Measurements from ENCODE around the gene ATP6V0B. TPM values are rescaled to one million over a fixed set of nuclear protein-coding genes. Genes with fewer than 3 reads are reported as not detected.

The ATP6V0B gene
- total RNA-seq, 2 experiments from 2014 or later = 90.4 to 94.2 TPM

GRCh38 chr1:43997295-43997999 lies 22.7 kb downstream of the ATP6V0B start:
- Mint-ChIP-seq H3K4me1 (peaks cover 9% of the 10 kb centered on the region), H3K27me3 (no peaks in the 10 kb centered on the region), H3K27ac (no peak overlapping the region), H3K4me3 (no peak overlapping the region), H3K9me3 (no peaks in the 10 kb centered on the region), H3K36me3 (peaks cover 1% of the 10 kb centered on the region)
- ATAC-seq (ENCODE audit: low read depth) (no peak), DNase-seq (no peak)
- POLR2A ChIA-PET = no interaction called here

GRCh38 chr1:43998000-43998378 lies 23.2 kb downstream of the ATP6V0B start:
- ATAC-seq (ENCODE audit: low read depth) (no peak), DNase-seq (no peak)
- H3K4me3 Mint-ChIP-seq = no peak overlapping the region
- no peak overlapping the region for H3K27ac Mint-ChIP-seq
- POLR2A ChIA-PET = no interaction called here
- no peaks in the 10 kb centered on the region for H3K27me3 Mint-ChIP-seq
- no peaks in the 10 kb centered on the region for H3K9me3 Mint-ChIP-seq
- peaks cover 1% of the 10 kb centered on the region for H3K36me3 Mint-ChIP-seq
- H3K4me1 Mint-ChIP-seq = peaks cover 5% of the 10 kb centered on the region

- Mint-ChIP-seq H3K9me3 (no peaks in the 10 kb centered on the region), H3K4me1 (peaks cover 5% of the 10 kb centered on the region), H3K27me3 (no peaks in the 10 kb centered on the region), H3K27ac (no peak overlapping the region), H3K4me3 (no peak overlapping the region), H3K36me3 (peaks cover 1% of the 10 kb centered on the region)
- ATAC-seq (ENCODE audit: low read depth) (no peak), DNase-seq (no peak)
- POLR2A ChIA-PET = no interaction called here
Observed at GRCh38 chr1:43999455-43999854, 24.7 kb downstream of the ATP6V0B start.

- H3K36me3 Mint-ChIP-seq = peaks cover 1% of the 10 kb centered on the region
- no peaks in the 10 kb centered on the region for H3K9me3 Mint-ChIP-seq
Observed at GRCh38 chr1:44000122-44000665, 25.4 kb downstream of the ATP6V0B start.

GRCh38 chr1:44002165-44002564 lies 27.4 kb downstream of the ATP6V0B start:
- DNase-seq = no peak
- POLR2A ChIA-PET = no interaction called here
- Mint-ChIP-seq H3K36me3 (peaks cover 1% of the 10 kb centered on the region), H3K27me3 (no peaks in the 10 kb centered on the region), H3K27ac (no peak overlapping the region), H3K4me3 (no peak overlapping the region), H3K4me1 (peaks cover 3% of the 10 kb centered on the region), H3K9me3 (no peaks in the 10 kb centered on the region)
- no peak for ATAC-seq (ENCODE audit: low read depth)

More at GRCh38 chr1:44000122-44000665, 25.4 kb downstream of the ATP6V0B start:
- POLR2A ChIA-PET = no interaction called here
- no peak for DNase-seq
- no peak overlapping the region for H3K4me3 Mint-ChIP-seq
- ATAC-seq (ENCODE audit: low read depth) = no peak
- H3K27me3 Mint-ChIP-seq = no peaks in the 10 kb centered on the region
- H3K27ac Mint-ChIP-seq = no peak overlapping the region
- peaks cover 3% of the 10 kb centered on the region for H3K4me1 Mint-ChIP-seq

- no peak for ATAC-seq (ENCODE audit: low read depth)
- H3K9me3 Mint-ChIP-seq = no peaks in the 10 kb centered on the region
- no peak overlapping the region for H3K27ac Mint-ChIP-seq
- no peaks in the 10 kb centered on the region for H3K27me3 Mint-ChIP-seq
- POLR2A ChIA-PET = no interaction called here
- H3K4me1 Mint-ChIP-seq = peaks cover 3% of the 10 kb centered on the region
- no peak overlapping the region for H3K4me3 Mint-ChIP-seq
- no peak for DNase-seq
- peaks cover 1% of the 10 kb centered on the region for H3K36me3 Mint-ChIP-seq
Observed at GRCh38 chr1:44002606-44003157, 27.9 kb downstream of the ATP6V0B start.

GRCh38 chr1:44008259-44008658 lies 33.5 kb downstream of the ATP6V0B start:
- no peak for DNase-seq
- no peaks in the 10 kb centered on the region for H3K27me3 Mint-ChIP-seq
- no peaks in the 10 kb centered on the region for H3K9me3 Mint-ChIP-seq
- H3K36me3 Mint-ChIP-seq = no peaks in the 10 kb centered on the region
- H3K27ac Mint-ChIP-seq = no peak overlapping the region
- POLR2A ChIA-PET = no interaction called here
- no peak for ATAC-seq (ENCODE audit: low read depth)
- H3K4me1 Mint-ChIP-seq = peaks cover 8% of the 10 kb centered on the region
- no peak overlapping the region for H3K4me3 Mint-ChIP-seq

- Mint-ChIP-seq H3K36me3 (no peaks in the 10 kb centered on the region), H3K9me3 (no peaks in the 10 kb centered on the region), H3K27ac (no peak overlapping the region), H3K4me3 (no peak overlapping the region), H3K27me3 (peaks cover 3% of the 10 kb centered on the region), H3K4me1 (peaks cover 10% of the 10 kb centered on the region)
- ATAC-seq (ENCODE audit: low read depth) (no peak), DNase-seq (no peak)
- POLR2A ChIA-PET = no interaction called here
Observed at GRCh38 chr1:44010935-44011471, 36.2 kb downstream of the ATP6V0B start.

GRCh38 chr1:44012404-44012803 lies 37.6 kb downstream of the ATP6V0B start:
- Mint-ChIP-seq H3K4me3 (no peak overlapping the region), H3K9me3 (no peaks in the 10 kb centered on the region), H3K36me3 (no peaks in the 10 kb centered on the region), H3K4me1 (peaks cover 10% of the 10 kb centered on the region), H3K27me3 (peaks cover 3% of the 10 kb centered on the region), H3K27ac (no peak overlapping the region)
- DNase-seq = no peak
- no peak for ATAC-seq (ENCODE audit: low read depth)
- POLR2A ChIA-PET = interaction anchor here (0.9 kb wide), 1 partner anchor 24 kb away, joined by 3 read pairs; no protein-coding TSS in a partner anchor

- Mint-ChIP-seq H3K27me3 (peaks cover 3% of the 10 kb centered on the region), H3K36me3 (no peaks in the 10 kb centered on the region), H3K27ac (peak overlapping the region; percentile 37), H3K4me1 (peaks cover 10% of the 10 kb centered on the region), H3K9me3 (no peaks in the 10 kb centered on the region), H3K4me3 (no peak overlapping the region)
- POLR2A ChIA-PET = interaction anchor here (0.9 kb wide), 1 partner anchor 23 kb away, joined by 3 read pairs; no protein-coding TSS in a partner anchor
- ATAC-seq (ENCODE audit: low read depth) (peak; percentile 53), DNase-seq (no peak)
Observed at GRCh38 chr1:44012941-44013609, 38.3 kb downstream of the ATP6V0B start.

GRCh38 chr1:44013949-44014348 lies 39.2 kb downstream of the ATP6V0B start:
- DNase-seq (no peak), ATAC-seq (ENCODE audit: low read depth) (no peak)
- Mint-ChIP-seq H3K27ac (no peak overlapping the region), H3K27me3 (peaks cover 3% of the 10 kb centered on the region), H3K4me3 (no peak overlapping the region), H3K36me3 (no peaks in the 10 kb centered on the region), H3K9me3 (no peaks in the 10 kb centered on the region), H3K4me1 (peaks cover 10% of the 10 kb centered on the region)
- POLR2A ChIA-PET = no interaction called here

- H3K27ac Mint-ChIP-seq = no peak overlapping the region
- no peaks in the 10 kb centered on the region for H3K9me3 Mint-ChIP-seq
- peaks cover 3% of the 10 kb centered on the region for H3K27me3 Mint-ChIP-seq
- no peaks in the 10 kb centered on the region for H3K36me3 Mint-ChIP-seq
- POLR2A ChIA-PET = no interaction called here
- H3K4me3 Mint-ChIP-seq = no peak overlapping the region
- ATAC-seq (ENCODE audit: low read depth) (no peak), DNase-seq (no peak)
- H3K4me1 Mint-ChIP-seq = peaks cover 10% of the 10 kb centered on the region
Observed at GRCh38 chr1:44014365-44015104, 39.8 kb downstream of the ATP6V0B start.

GRCh38 chr1:44015206-44015605 lies 40.4 kb downstream of the ATP6V0B start:
- no peaks in the 10 kb centered on the region for H3K9me3 Mint-ChIP-seq
- H3K4me3 Mint-ChIP-seq = no peak overlapping the region
- peaks cover 3% of the 10 kb centered on the region for H3K27me3 Mint-ChIP-seq
- ATAC-seq (ENCODE audit: low read depth) = no peak
- H3K4me1 Mint-ChIP-seq = peaks cover 10% of the 10 kb centered on the region
- POLR2A ChIA-PET = no interaction called here
- no peak overlapping the region for H3K27ac Mint-ChIP-seq
- DNase-seq = no peak
- no peaks in the 10 kb centered on the region for H3K36me3 Mint-ChIP-seq

All from activated naive CD8-positive, alpha-beta T cell treated with anti-CD3 and anti-CD28 coated beads, Interleukin-2, amount 10 ng/mL, durations not matched to agents 7 days and 5 days (primary cell).